GM19035 (cell line): ENCODE measurements around the gene FASTK.

Source experiments
- ATAC-seq: cut with Tn5 transposase; IDR thresholded peaks from one replicate; pipeline ENCODE4 v1.9.1; 2021; ENCODE audit not compliant: unreplicated experiment

FASTK gene

GRCh38 chr7:151080522-151081169 is at the start of gene FASTK:
FASTK (minus strand) TSS chr7:151080809; CDS start chr7:151080766, 43 bp downstream.
- peak; percentile 72 for ATAC-seq

GRCh38 chr7:151129960-151130591 is 49.5 kb upstream of the FASTK start:
- ATAC-seq: no peak

- ATAC-seq: no peak
These were observed 48.7 kb upstream of the FASTK start for GRCh38 chr7:151129117-151129959.

- no peak for ATAC-seq
These were observed 48.1 kb upstream of the FASTK start for GRCh38 chr7:151128716-151129115.

GRCh38 chr7:151128144-151128543 is 47.5 kb upstream of the FASTK start:
- no peak for ATAC-seq

- no peak for ATAC-seq
These were observed 46.0 kb upstream of the FASTK start for GRCh38 chr7:151126491-151127137.

- ATAC-seq: no peak
These were observed 45.4 kb upstream of the FASTK start for GRCh38 chr7:151125846-151126481.

- ATAC-seq: no peak
These were observed 44.8 kb upstream of the FASTK start for GRCh38 chr7:151125470-151125845.

GRCh38 chr7:151124899-151125399 is 44.3 kb upstream of the FASTK start:
- no peak for ATAC-seq

GRCh38 chr7:151124481-151124880 is 43.9 kb upstream of the FASTK start:
- ATAC-seq: no peak

- ATAC-seq: peak; percentile 90
These were observed 43.3 kb upstream of the FASTK start for GRCh38 chr7:151123822-151124464.

- no peak for ATAC-seq
These were observed 42.7 kb upstream of the FASTK start for GRCh38 chr7:151123158-151123821.

- ATAC-seq: no peak
These were observed 42.2 kb upstream of the FASTK start for GRCh38 chr7:151122796-151123157.

- no peak for ATAC-seq
These were observed 41.7 kb upstream of the FASTK start for GRCh38 chr7:151122276-151122675.

GRCh38 chr7:151121380-151122170 is 41.0 kb upstream of the FASTK start:
- no peak for ATAC-seq

- no peak for ATAC-seq
These were observed 40.3 kb upstream of the FASTK start for GRCh38 chr7:151120896-151121295.

GRCh38 chr7:151119902-151120301 is 39.3 kb upstream of the FASTK start:
- ATAC-seq: no peak

GRCh38 chr7:151119055-151119415 is 38.4 kb upstream of the FASTK start:
- ATAC-seq: no peak
